ENCODE measurements around the gene THAP12.
A peak's percentile ranks its signal among the peaks of the same experiment; 100 is the strongest.
"Not testable (repeated sequence)": the region's sequence is repeated elsewhere in the genome, so short reads cannot be mapped to it uniquely, and the experiment has no call there.

Gene THAP12, protein sequence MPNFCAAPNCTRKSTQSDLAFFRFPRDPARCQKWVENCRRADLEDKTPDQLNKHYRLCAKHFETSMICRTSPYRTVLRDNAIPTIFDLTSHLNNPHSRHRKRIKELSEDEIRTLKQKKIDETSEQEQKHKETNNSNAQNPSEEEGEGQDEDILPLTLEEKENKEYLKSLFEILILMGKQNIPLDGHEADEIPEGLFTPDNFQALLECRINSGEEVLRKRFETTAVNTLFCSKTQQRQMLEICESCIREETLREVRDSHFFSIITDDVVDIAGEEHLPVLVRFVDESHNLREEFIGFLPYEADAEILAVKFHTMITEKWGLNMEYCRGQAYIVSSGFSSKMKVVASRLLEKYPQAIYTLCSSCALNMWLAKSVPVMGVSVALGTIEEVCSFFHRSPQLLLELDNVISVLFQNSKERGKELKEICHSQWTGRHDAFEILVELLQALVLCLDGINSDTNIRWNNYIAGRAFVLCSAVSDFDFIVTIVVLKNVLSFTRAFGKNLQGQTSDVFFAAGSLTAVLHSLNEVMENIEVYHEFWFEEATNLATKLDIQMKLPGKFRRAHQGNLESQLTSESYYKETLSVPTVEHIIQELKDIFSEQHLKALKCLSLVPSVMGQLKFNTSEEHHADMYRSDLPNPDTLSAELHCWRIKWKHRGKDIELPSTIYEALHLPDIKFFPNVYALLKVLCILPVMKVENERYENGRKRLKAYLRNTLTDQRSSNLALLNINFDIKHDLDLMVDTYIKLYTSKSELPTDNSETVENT

DNA sequence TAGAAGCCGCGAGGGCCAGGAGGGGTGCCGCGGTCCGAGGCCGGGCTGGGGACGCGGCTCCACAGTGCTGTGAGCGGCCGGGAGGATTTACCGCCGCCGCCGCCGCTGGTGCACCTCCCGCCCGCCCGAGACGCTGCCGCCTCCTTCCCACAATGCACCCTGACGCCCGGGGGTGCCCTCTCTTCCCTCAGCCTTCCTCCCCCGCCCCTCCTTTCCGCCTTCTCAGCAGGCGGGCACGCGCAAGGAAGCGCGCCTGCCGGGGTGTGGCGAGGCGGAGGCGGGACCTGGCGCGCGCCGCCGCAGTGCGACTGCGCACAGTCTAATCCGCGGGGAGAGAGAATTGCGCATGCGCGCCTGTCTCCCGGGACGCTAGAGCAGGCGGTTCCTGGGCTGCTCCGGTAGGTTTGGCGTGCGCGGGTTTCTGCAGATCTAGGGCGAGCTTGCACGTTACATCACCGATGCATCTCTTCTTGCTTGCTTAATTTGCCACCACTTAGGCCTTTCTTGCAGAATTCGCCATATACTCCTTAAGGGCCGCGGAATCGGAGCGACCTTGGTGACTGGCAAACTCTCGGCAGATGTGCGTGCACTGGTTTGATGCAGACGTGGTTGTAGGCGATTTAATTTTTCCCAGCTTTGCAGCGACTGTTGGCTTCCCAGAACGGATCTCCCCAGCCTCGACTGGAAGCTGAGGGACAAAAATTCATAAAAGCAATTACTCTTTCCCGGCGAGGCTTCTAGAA is at the start of gene THAP12, which contains the start of gene GVQW3:
Gene THAP12, minus strand, starts transcription at position 156 of the 743 bp plus-strand sequence. CDS start 296 bp downstream, outside the sequence.
Gene GVQW3, plus strand, starts transcription at position 347 of the 743 bp plus-strand sequence. CDS start 506 bp downstream, outside the sequence.
- peak; percentile 96 for DNase-seq

DNA sequence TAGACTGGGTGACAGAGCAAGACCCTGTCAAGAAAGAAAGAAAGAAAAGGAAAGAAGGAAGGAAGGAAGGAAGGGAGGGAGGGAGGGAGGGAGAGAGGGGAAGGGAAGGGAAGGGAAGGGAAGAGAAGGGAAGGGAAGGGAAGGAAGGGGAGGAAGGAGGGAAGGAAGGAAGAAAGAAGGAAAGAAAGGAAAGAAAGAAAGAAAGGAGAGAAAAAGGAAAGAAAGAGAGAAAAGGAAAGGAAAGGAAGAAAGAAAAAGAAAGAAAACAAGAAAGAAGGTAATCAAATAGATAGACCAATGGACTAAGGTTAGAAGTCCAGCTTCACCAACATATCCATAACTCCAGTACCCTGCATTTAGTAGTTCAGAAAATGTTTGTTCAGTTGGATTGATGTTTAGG is 45.7 kb upstream of the THAP12 start:
- DNase-seq, result no peak

DNA sequence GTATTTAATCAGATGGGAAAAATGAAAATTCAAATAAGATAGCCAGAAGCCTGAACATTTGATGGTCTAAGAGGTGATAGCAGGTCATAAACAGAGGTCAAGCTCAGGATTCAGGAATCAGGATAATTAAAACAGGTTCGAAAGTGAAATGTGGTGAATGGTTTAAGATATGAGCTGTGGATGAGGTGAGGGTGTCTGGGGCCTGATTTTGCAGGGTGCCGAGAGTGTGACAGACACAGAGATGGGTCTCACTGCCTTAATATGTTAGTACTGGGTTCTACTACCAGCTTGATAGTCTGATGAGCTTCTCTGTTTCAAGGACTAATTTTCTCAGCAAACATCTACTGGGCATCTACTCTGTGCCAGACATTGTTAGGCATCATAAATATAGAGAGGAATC is 44.0 kb upstream of the THAP12 start:
- DNase-seq, result no peak

DNA sequence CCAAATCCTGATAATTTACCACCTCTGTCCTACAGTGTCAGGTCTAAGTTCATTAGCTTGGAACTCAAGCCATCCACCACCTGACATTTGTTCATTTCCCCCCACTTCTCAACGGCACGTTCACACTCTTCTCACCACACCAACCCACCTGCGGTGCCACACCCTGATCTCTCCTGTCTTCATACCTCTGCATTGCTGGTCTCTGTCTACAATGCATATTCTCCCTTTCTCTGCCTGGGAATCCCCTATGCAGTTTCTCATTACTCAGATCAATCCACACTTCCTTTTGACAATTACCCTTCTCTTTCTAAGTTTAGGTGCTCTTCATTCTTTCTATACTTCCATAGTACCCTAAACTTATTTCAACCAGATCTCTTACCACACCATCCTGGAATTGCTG is 43.4 kb upstream of the THAP12 start:
- DNase-seq, result no peak

DNA sequence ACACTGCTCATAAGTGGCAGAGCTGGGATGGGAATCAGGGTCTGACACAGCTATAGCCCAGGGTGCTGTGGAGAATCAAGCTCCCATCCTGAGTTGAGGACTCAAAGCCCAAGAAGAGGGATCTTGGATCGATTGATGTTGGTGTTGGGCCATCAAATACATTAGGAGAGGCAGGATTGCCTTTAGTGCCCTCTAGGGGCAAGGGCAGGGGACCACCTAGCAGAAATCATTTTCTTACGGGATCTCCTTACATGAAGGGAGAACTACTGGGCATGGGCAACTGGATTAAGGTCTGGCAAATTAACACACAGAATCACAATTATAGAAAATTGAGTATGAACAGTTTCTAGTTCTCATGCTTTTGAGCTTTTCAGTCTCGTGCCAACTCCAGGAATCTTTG is 39.0 kb upstream of the THAP12 start:
- DNase-seq, result peak; percentile 52

DNA sequence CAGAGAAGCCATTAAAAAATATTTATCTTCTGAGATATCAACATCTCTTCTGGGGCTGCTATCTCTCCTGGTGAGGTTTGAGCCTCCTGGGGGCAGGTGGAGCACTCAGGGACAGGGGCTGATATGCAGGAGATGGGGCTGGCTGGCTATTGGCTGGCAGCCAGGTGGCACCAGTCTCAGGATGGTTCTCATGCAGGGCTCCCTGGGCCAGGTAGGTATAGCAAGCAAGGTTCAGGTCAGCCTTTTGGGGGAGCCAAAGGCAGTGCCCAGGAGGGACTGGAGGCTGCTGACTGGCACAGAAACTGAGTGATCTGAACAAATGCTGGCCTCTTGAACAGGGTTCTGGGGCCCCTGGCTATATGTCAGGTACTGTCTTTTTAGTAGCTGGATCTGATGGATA is 34.1 kb upstream of the THAP12 start:
- DNase-seq, result peak; percentile 4

DNA sequence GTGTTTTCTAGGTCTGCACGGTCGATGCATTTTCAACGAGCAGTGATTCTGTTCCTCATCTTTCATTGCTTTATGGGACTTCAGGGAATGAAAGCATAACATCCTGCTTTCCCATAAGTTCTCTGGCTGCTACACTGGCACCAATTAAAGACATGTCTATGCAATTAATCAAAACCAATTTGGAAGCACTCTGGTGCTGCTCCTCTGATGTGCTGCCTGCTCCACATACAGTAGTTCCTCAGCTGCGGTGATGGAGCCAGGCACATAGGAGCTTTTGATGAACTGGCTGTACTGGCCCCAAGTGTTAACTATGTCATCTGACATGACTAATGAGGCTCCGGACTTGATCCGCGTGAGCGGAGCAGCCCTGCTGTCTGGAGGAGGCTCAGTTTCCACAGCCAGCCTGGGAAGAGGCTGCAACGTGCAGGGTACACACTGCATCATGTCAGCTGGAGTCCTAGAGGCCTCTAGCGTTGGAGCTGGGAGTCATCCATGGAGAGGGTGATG is 30.0 kb upstream of the THAP12 start:
- DNase-seq, result no peak

DNA sequence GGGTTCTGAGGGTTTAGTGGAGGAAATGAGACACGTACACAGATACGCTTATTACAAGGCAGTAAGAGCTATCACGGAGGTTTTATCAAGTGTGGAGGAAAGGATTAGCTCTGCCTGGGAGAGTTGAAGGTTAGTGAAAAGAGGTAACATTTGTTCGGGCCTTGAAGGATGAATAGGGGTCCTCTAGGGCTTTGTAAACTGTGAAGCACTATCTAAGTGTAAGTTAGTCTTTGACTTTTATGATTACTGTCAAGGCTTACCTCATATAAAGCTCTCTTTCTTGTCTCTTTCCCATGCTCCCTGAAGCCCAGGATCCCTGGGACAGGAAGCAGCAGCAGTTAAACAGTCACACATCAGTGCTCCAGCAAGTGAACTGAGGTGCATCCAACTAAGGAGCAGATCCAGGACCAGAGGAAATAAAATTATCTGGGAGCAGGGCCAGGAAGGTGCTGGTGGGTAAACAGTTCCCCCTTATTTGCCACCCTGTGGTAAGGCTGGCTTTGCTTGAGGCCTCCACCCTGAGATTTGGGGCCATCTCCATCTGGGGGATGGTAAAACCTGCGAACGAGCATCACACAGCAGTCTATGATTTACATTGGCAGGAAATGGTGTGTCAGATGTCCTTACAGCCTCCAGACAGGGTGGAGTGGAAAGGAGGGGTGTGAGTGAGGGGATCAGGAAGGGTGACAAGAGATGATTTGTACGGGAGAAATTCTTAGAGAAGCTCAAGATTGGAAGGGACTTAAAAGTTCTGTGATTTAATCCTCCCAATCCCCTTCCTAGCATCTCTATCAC is 27.4 kb upstream of the THAP12 start:
- DNase-seq, result no peak

DNA sequence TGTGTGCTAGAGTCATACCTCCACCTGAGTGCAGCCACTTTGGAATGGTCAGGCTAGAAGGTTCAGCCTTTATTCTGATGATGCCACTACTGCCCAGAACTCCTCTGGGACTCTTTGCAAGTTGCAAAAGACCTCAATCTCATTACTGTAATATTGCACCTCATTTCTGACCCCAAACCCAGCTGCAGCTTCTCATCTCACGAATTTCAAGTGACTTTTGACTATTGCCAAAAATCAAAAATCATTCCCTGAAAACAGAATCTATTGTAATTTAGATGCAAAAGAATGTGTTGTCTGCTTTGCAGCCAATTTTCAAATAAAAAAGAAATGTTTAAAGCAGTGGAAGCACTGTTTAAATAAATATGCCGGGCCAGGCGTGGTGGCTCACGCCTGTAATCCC is 25.4 kb upstream of the THAP12 start:
- no peak for DNase-seq

DNA sequence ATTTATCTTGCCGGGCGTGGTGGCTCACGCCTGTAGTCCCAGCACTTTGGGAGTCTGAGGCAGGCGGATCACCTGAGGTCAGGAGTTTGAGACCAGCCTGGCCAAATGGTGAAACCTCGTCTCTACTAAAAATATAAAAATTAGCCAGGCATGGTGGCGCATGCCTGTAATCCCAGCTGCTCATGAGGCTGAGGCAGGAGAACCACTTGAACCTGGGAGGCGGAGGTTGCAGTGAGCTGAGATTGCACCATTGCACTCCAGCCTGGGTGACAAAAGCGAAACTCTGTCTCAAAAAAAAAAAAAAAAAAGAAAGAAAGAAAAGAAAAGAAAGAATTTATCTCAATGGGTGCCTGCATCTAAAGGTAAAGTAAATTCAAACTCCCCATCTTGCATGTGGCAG is 20.6 kb upstream of the THAP12 start:
- not testable (repeated sequence) for DNase-seq

DNA sequence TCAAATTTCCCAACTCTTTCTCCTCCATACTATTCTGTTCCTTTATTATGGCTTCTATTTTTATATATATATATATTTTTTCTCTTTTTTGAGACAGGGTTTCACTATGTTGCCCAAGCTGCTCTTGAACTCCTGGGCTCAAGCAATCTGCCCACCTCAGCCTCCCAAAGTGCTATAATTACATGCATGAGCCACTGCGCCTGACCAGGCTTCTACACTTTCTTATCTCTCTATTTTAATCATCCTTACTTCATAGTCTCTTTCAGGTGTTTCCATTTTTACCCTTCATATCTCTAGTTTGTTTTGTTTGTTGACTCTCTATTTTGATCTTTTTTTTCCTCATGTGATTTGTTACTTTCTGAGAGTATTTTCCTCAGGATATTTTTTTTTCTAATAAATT is 20.0 kb upstream of the THAP12 start:
- no peak for DNase-seq

DNA sequence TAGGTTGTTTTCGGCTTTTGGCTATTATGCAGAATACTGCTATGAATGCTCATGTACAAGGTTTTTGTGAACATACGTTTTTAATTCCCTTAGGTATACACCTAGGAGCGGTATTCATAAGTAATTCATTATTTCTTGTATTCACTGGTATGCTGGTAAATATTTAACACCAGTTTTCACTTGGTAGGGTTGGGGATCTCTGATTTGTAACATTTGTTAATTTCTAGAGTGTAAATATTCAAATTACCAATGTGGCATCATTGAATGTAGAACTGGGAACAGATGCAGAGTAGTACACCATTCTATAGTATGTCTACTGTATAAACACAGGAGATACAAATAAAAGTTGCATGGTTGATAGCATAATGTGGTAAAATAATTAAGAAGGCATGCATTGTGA is 16.5 kb upstream of the THAP12 start:
- no peak for DNase-seq

DNA sequence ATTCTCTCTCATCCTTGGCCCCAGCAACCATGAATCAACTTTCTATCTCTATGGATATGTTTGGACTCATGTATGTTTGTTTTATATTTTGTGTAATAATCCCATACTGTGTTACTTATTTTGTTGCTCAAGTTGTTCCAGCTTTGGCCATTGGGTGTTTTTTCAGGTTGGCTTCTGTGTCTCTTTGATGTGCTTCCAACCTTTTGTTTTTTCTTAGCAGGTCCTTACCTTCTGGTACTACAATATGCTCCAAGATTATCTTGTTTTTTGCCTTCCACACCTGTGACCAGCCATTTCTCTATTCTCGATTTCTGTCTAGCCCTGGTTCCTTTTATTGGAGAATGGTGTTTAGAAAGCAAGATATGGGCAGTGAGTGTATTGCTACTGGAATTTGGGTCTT is 14.4 kb upstream of the THAP12 start:
- DNase-seq, result no peak

DNA sequence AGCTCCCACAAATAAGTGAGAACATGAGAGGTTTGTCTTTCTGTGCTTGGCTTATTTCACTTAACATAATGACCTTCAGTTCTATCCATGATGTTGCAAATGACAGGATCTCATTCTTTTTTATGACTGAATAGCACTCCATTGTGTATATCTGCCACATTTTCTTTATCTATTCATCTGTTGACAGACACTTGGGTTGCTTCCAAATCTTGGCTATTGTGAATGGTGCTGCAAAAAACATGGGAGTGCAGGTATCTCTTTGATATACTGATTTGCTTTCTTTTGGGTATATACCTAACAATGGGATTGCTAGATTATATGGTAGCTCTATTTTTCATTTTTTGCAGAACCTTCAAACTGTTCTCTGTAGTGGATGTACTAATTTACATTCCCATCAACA is 13.5 kb upstream of the THAP12 start:
- DNase-seq, result no peak

DNA sequence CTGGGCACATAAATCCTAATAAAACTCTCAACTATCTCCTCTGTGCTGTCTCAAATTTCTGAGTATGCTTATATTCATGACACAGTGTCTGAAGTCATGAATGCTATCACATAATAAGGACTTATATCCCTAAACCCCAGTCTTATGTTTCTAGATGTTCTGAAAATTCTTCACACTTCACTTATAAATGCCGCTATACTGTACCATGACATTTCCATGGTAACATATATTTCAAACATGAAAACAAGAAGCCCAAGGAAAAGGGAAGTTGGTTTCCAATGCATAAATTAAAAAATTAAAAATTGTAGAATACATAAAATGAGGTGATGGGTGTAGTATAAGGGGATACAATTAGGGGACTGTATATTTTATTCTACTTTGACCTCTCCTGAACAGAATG is 11.9 kb upstream of the THAP12 start:
- no peak for DNase-seq

DNA sequence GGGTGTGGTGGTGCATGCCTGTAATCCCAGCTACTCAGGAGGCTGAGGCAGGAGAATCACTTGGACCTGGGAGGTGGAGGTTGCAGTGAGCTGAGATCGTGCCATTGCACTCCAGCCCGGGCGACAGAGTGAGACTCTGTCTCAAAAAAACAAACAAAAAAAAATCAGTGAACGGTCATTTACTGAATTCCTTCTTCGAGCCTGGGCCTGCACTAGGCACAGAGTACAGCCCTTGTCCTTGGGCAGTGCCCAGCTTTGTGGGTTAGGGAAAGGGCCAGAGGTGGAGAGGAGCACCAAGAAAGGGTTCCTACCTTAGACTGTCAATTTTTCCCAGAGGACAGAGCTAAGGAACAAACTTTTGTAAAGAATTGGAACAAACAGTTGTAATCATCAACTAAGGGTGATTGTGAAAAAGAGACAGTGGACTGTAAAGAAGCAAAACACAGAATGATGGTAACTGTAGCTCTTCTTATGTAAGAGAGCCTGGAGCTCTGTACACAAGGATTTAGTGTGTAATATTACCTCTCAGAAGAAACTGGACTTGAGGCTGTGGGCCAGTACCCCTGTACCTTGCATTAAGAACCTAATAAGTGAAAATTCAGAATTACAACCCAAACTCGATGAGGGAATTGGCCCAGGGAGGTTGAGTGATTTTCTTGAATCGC is 11.0 kb upstream of the THAP12 start:
- no peak for DNase-seq

DNA sequence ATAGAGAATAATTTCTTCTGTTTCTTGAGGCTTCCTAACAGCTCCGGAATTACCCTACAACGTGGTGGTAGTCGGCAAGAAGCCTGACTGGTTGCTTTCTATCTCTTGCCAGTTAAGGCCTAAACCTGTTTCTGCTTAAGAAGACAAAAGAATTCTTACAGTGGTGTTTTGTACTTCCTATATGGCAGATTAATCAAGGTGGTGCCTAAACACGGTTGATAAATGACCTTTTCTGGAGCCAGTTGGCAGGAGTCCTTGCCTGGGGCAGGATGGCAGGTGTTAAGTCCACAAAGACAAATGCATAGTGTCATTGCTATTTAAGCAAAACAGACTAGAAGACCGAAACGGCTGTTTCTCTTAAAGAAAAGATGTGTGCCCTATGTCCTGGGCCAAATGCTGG is 10.1 kb upstream of the THAP12 start:
- no peak for DNase-seq

DNA sequence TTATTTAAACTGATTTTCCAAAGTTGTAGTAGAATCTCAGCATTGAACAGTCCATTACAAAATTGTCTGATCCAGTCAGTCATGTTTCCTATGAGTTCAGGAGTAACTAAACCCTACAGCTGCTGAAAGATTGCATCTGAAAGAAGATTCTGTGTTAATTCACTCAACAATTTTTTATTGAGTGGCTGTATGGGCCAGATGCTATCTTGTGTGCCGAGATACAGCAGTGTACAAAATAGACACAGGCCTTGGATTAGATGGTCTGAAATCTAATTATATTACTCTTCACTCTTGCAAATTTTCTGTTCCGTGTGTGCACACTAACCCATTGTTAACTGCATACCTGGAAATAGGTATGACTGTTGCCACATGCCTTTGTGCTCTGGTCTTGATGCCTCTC is 7.5 kb upstream of the THAP12 start:
- no peak for DNase-seq

DNA sequence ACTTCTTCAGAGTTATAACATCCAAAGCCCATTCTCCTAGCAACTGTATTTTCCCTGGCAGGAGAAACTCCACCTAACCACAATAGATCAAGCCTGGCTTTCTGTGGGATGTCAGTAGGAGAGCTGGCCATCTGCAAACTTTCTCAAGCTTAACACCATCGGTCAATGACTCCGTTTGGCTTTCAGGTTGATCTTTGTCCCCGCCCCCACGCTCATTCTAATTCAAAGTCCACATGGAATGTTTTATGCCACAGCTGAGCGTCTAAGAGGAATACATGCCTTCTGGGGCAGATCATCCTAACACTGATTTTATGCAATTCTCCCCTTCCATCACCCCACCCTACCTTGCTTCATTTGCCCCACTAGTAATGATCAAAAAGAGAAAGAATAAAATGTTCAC is 5.0 kb upstream of the THAP12 start:
- no peak for DNase-seq

DNA sequence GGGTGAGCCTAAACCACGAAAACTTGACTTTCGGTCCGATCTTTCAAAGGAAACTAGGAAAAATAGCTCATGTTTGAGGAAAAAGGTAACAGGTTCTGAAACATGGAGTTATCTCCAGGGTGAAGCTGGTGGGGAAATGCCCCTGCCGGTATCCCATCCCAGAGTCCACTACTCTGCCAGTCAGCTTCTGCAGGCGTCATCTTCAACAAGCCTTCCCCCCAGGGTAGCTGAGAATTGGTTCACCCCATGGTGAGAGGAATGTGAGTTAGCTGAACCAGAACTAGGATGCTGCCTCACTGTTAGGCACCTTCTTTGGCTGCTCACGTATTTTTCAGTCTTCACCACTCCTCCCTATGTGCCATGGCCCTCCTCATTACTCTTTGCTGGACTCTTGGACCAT is 1.3 kb upstream of the THAP12 start:
- DNase-seq, result no peak

DNA sequence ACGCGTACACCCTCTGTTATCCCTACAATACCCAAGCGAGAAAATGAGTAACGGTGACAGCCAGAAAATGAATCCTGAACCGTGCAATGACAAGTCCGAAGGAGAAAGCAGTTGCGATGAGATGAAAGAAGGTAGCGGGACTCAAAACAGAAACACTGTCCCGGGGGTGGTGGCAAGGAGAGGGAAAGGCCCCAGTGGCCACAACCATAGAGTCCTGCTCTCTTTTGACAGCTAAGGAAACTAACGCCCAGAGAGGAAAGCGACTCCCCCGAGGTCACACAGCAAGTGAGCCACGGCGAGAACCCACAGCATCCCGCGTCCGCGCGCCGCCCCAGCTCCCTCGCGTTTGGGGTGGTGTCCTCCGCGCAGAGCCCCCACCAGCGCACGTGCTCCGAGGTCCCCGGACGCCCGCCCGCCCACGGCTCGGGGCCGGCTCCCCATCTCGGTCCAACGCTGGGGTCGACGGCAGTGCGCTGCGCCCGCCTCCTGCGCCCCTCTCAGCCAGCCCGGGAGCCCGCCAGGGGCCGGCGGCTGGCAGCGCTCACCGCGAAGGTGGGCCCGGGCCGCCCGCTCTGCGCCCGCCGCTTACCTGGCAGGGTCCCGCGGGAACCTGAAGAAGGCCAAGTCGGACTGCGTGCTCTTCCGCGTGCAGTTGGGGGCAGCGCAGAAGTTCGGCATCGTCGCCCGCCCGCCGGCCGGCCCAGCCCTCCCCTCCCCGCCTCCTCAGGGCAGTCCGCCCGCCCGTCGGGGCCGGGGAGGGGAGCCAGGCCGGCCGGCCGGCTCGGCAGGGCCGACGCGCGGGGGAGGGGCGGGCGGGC is 564 bp downstream of the THAP12 start:
- DNase-seq, result peak; percentile 38

All from hematopoietic multipotent progenitor cell treated with erythropoietin and hydrocortisone succinate and interleukin-3 and kit ligand, for 8 days (in vitro differentiated cells).